ENCODE measurements around the gene CDH4.
"Not testable (repeated sequence)": the region's sequence is repeated elsewhere in the genome, so short reads cannot be mapped to it uniquely, and the experiment has no call there.

The CDH4 gene

GRCh38 chr20:61464307-61465303 lies 212.5 kb downstream of the CDH4 start:
- no peak for DNase-seq

- DNase-seq = no peak
These were observed 223.7 kb downstream of the CDH4 start for GRCh38 chr20:61475729-61476128.

GRCh38 chr20:61476956-61477355 lies 224.9 kb downstream of the CDH4 start:
- DNase-seq = no peak

GRCh38 chr20:61477451-61477861 lies 225.4 kb downstream of the CDH4 start:
- no peak for DNase-seq

GRCh38 chr20:61478094-61478493 lies 226.0 kb downstream of the CDH4 start:
- no peak for DNase-seq

- DNase-seq = no peak
These were observed 226.7 kb downstream of the CDH4 start for GRCh38 chr20:61478611-61479305.

GRCh38 chr20:61479433-61479832 lies 227.4 kb downstream of the CDH4 start:
- DNase-seq = not testable (repeated sequence)

- DNase-seq = no peak
These were observed 228.2 kb downstream of the CDH4 start for GRCh38 chr20:61480158-61480825.

GRCh38 chr20:61482056-61482887 lies 230.2 kb downstream of the CDH4 start:
- no peak for DNase-seq

GRCh38 chr20:61482901-61483300 lies 230.8 kb downstream of the CDH4 start:
- no peak for DNase-seq

- DNase-seq = no peak
These were observed 231.4 kb downstream of the CDH4 start for GRCh38 chr20:61483336-61484067.

GRCh38 chr20:61486198-61486597 lies 234.1 kb downstream of the CDH4 start:
- DNase-seq = no peak

GRCh38 chr20:61487346-61487996 lies 235.4 kb downstream of the CDH4 start:
- no peak for DNase-seq

GRCh38 chr20:61487997-61488371 lies 235.9 kb downstream of the CDH4 start:
- no peak for DNase-seq

- no peak for DNase-seq
These were observed 238.7 kb downstream of the CDH4 start for GRCh38 chr20:61490721-61491120.

- no peak for DNase-seq
These were observed 240.0 kb downstream of the CDH4 start for GRCh38 chr20:61492065-61492464.

GRCh38 chr20:61493798-61494305 lies 241.8 kb downstream of the CDH4 start:
- DNase-seq = no peak

- DNase-seq = no peak
These were observed 242.9 kb downstream of the CDH4 start for GRCh38 chr20:61494763-61495575.

- DNase-seq = no peak
These were observed 245.1 kb downstream of the CDH4 start for GRCh38 chr20:61497029-61497627.
